T follicular helper cell (primary cell): ENCODE measurements around the gene CSNK2A2.

ENCODE experiments used
- DNase-seq: peaks from one replicate; pipeline ENCODE4 v3.0.0-alpha.2; 2020; ENCODE audit warnings: low read depth
- total RNA-seq, 2 experiments: gene quantifications; one replicate each; lab custom pipeline; 2026; lab: John Stamatoyannopoulos, UW

CSNK2A2 gene
- total RNA-seq = 86.7 to 114 reads per million in 2 experiments

GRCh38 chr16:58198022-58198683, at the start of gene CSNK2A2:
Gene CSNK2A2, minus strand, starts transcription at chr16:58198106. Its CDS starts 370 bp downstream, at chr16:58197736.
- DNase-seq = peak; percentile 57

- DNase-seq = no peak
Measured at GRCh38 chr16:58243528-58244004, 45.7 kb upstream of the CSNK2A2 start.

- no peak for DNase-seq
Measured at GRCh38 chr16:58236831-58237230, 38.9 kb upstream of the CSNK2A2 start.

DNA sequence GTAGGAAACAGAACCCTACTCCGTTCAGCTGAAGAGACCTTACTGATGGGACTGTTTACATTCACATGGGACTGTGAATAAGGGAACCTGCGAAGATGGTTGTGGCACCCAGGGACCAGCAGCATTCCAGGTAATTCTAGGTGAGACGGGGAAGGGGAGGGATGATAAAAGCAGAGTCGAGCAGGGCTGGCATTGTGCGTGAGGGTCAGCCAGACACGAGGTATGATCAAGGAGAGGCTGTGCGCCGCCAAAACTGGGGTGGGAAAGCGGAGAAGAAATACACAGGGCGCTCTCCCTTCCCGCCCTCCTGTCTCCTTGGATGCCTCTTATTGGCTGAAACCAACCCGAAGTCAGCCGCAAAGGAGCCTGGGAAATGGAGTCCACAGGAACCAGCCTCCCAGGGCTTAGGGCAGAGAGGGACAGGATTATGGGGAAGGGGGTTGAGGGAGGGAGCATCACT, 38.4 kb upstream of the CSNK2A2 start:
- DNase-seq = peak; percentile 54

DNA sequence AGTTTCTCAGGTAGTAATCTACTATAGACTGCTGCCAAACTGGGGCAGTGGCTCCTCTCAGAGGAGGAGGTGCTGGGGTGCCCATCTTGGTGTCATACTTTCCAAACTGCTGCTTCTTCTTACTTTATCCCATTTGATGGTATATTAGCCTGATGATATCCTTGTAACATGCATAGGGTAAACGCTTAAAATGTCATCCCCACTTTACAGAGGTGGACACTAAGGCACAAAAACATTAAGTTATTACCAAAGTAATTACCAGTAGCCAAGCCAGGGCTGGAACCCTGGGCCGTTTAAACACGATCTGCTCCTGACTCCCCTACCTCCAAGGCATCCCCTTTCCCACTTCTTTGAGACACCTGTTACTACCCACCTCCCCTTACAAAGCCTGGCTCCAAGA, 37.8 kb upstream of the CSNK2A2 start:
- no peak for DNase-seq

- no peak for DNase-seq
Measured at GRCh38 chr16:58234831-58235595, 37.1 kb upstream of the CSNK2A2 start.

GRCh38 chr16:58230259-58230658, 32.4 kb upstream of the CSNK2A2 start:
- DNase-seq = no peak

- no peak for DNase-seq
Measured at GRCh38 chr16:58226790-58227189, 28.9 kb upstream of the CSNK2A2 start.

DNA sequence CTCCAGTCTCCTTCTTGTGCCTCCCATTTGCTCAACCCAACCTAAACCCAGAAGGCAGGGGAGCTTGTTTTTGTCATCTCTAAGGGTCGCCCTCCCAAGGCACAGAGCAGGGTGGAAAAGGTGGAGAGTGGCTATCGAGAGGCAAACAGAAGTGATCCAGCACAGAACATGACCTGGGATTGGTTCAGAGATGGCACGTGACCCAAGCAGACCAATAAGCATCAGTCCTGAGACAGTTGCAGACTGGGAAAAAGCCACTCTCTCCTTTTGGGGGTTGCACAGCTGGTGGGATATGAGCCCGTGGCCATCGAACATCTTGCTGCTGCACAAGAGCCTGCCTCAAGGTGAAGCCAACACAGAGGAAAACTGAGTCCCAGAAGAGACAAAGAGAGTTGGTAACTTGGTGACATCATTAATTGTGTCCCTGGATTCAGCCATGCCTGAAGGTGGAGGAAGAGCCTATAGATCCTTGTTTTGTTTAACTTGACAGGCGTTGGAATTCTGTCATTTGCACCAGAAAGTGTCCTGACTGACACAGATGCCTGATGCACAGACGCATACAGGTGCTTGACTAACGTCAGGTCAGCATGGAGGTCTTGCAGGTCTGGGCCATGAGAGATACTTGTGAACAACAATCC, 28.2 kb upstream of the CSNK2A2 start:
- DNase-seq = no peak

- no peak for DNase-seq
Measured at GRCh38 chr16:58222532-58223316, 24.8 kb upstream of the CSNK2A2 start.

DNA sequence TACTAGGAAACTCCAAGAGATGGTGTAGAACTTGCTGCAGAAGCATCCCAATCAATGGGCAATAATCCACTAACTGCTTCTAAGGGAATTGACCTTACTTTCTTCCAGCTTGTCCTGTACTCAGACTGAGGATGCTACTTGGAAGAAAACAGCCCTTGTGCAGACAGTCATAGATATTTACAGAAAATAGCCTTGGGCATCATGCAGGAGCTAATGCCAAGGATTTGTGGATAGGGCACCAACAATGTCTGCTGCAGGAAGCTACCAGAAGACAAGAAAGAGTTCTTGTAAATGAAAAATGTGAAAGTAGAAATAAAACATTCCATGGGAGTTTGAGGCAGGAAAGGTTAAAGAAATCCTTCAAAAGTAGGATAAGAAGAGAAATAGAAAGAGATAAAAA, 21.5 kb upstream of the CSNK2A2 start:
- no peak for DNase-seq

DNA sequence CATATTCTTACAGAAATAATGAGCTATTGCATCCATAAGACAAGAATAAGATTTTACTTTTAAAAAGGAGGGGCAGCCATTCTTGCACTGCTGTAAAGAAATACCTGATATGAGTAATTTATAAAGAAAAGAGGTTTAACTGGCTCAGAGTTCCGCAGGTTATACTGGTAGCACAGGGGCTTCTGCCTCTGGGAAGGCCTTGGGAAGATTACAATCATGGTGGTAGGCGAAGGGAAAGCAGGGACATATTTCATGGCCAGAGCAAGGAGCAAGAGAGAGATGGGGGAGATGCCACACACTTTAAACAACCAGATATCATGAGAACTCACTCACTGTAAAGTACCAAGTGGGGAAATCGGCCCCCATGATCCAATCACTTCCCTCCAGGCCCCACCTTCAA, 20.9 kb upstream of the CSNK2A2 start:
- no peak for DNase-seq

- DNase-seq = no peak
Measured at GRCh38 chr16:58217311-58217925, 19.5 kb upstream of the CSNK2A2 start.

- DNase-seq = no peak
Measured at GRCh38 chr16:58212824-58213655, 15.1 kb upstream of the CSNK2A2 start.

GRCh38 chr16:58211846-58212245, 13.9 kb upstream of the CSNK2A2 start:
- DNase-seq = no peak

- no peak for DNase-seq
Measured at GRCh38 chr16:58211245-58211644, 13.3 kb upstream of the CSNK2A2 start.

- no peak for DNase-seq
Measured at GRCh38 chr16:58205276-58206036, 7.5 kb upstream of the CSNK2A2 start.

DNA sequence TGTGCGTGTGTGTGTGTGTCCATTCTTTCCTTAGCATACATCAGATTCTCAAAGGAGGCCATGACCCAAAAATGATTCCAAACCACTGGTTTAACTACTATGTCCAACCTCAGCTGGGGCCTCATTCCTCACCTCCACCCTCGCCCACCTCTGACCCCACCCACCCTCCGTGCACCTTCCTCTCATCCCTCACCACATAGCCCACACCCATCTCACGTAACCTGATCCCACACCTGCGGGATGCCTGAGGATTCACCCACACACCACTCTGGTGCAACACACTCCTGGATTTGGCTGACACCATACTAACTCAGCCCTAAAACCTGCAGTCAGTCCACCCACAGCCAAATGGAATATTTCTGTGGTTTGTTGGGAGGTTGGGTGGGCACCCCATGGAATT, 3.3 kb upstream of the CSNK2A2 start:
- DNase-seq = no peak

- no peak for DNase-seq
Measured at GRCh38 chr16:58200004-58200797, 2.3 kb upstream of the CSNK2A2 start.
